CD14-positive monocyte (primary cell): ENCODE measurements around the gene PFDN5. TPM values are rescaled to one million over a fixed set of nuclear protein-coding genes. Genes with fewer than 3 reads are reported as not detected.

Source experiments
- DNase-seq, 3 donors: peaks; one replicate each; pipeline ENCODE4 v3.0.0-alpha.2; 2011 to 2022
- H2AFZ ChIP-seq: 2 replicates; pipeline ENCODE4 v1.6.0; 2012; ENCODE audit warnings: mild to moderate bottlenecking, low read depth, low read length, inconsistent platforms; ENCODE audit not compliant: insufficient read depth, poor library complexity, severe bottlenecking
- H3K27ac ChIP-seq, 2 donors: 1 replicate in 1 of 2; 2 replicates in 1 of 2; pipeline ENCODE4 v1.5.1; 2012 to 2013; ENCODE audit warnings: low read length in 2 of 2, control low read depth in 1 of 2, inconsistent platforms in 1 of 2, low read depth in 1 of 2, mild to moderate bottlenecking in 1 of 2
- H3K27me3 ChIP-seq, 2 donors: one replicate each; pipeline versions ENCODE4 v1.6.0 to v1.6.1; 2011 to 2013; ENCODE audit warnings: low read length in 2 of 2; ENCODE audit not compliant: control insufficient read depth in 2 of 2, insufficient read depth in 2 of 2
- H3K36me3 ChIP-seq, 2 donors: replicated peaks in 1 of 2; 1 replicate in 1 of 2; 2 replicates in 1 of 2; pipeline versions ENCODE4 v1.5.1 to v1.6.1; 2012 to 2013; ENCODE audit warnings: low read length in 2 of 2, control low read depth in 1 of 2, inconsistent platforms in 1 of 2, mild to moderate bottlenecking in 1 of 2; ENCODE audit not compliant: insufficient read depth in 2 of 2, control insufficient read depth in 1 of 2
- H3K4me1 ChIP-seq, 2 donors: 1 replicate in 1 of 2; 2 replicates in 1 of 2; pipeline versions ENCODE4 v1.5.1 to v1.6.1; 2012 to 2013; ENCODE audit warnings: low read length in 2 of 2, control low read depth in 1 of 2, inconsistent platforms in 1 of 2, mild to moderate bottlenecking in 1 of 2, moderate library complexity in 1 of 2; ENCODE audit not compliant: insufficient read depth in 2 of 2, control insufficient read depth in 1 of 2
- H3K4me2 ChIP-seq: replicated peaks from 2 replicates; pipeline ENCODE3; 2012; ENCODE audit warnings: low read length, moderate library complexity, mild to moderate bottlenecking; ENCODE audit not compliant: poor library complexity, severe bottlenecking; ENCODE audit errors: extremely low read depth
- H3K4me3 ChIP-seq, 3 experiments: fragments of 200-600 bp in 1 of 3; sonication (generic) in 1 of 3; replicated peaks in 1 of 3; 1 replicate in 2 of 3; 2 replicates in 1 of 3; pipeline ENCODE4 v1.5.1; 2011 to 2013; ENCODE audit warnings: low read length in 3 of 3, mild to moderate bottlenecking in 3 of 3, control low read depth in 2 of 3, low read depth in 2 of 3, inconsistent platforms in 1 of 3, moderate library complexity in 1 of 3
- H3K79me2 ChIP-seq: 2 replicates; pipeline ENCODE4 v1.6.0; 2012; ENCODE audit warnings: mild to moderate bottlenecking, control low read depth, inconsistent platforms, low read length, moderate library complexity; ENCODE audit not compliant: insufficient read depth
- H3K9ac ChIP-seq: 2 replicates; pipeline ENCODE4 v1.6.0; 2017; ENCODE audit warnings: low read length, mild to moderate bottlenecking; ENCODE audit not compliant: insufficient read depth, poor library complexity, severe bottlenecking
- H3K9me3 ChIP-seq, 2 donors: replicated peaks in 1 of 2; 1 replicate in 1 of 2; 2 replicates in 1 of 2; pipeline versions ENCODE4 v1.5.1 to v1.6.1; 2012 to 2013; ENCODE audit warnings: low read length in 2 of 2, control low read depth in 1 of 2; ENCODE audit not compliant: control insufficient read depth in 1 of 2, insufficient read depth in 1 of 2
- H4K20me1 ChIP-seq: 2 replicates; pipeline ENCODE4 v1.6.0; 2012; ENCODE audit warnings: mild to moderate bottlenecking, low read length, control low read depth, moderate library complexity; ENCODE audit not compliant: insufficient read depth
- H3K27ac Mint-ChIP-seq, 7 donors: one replicate each; pipeline ENCODE4 v1.8.0; 2020; ENCODE audit warnings: mild to moderate bottlenecking in 7 of 7, mixed read lengths in 7 of 7, moderate library complexity in 6 of 7, inconsistent platforms in 2 of 7
- H3K27me3 Mint-ChIP-seq, 3 donors: one replicate each; pipeline ENCODE4 v1.8.0; 2021 to 2022; ENCODE audit warnings: low read depth in 3 of 3, mild to moderate bottlenecking in 3 of 3, mixed read lengths in 3 of 3, moderate library complexity in 3 of 3, inconsistent platforms in 1 of 3
- H3K36me3 Mint-ChIP-seq, 2 donors: one replicate each; pipeline ENCODE4 v1.8.0; 2020; ENCODE audit warnings: mixed read lengths in 2 of 2, inconsistent platforms in 1 of 2, mild to moderate bottlenecking in 1 of 2
- H3K4me1 Mint-ChIP-seq: one replicate; pipeline ENCODE4 v1.8.0; 2020; ENCODE audit warnings: mild to moderate bottlenecking, mixed read lengths
- H3K4me3 Mint-ChIP-seq, 2 donors: one replicate each; pipeline ENCODE4 v1.8.0; 2020; ENCODE audit warnings: mild to moderate bottlenecking in 2 of 2, mixed read lengths in 2 of 2, moderate library complexity in 1 of 2
- H3K9me3 Mint-ChIP-seq, 7 donors: one replicate each; pipeline ENCODE4 v1.8.0; 2020 to 2022; ENCODE audit warnings: mixed read lengths in 7 of 7, mild to moderate bottlenecking in 6 of 7, moderate library complexity in 6 of 7, inconsistent platforms in 2 of 7
- WGBS: methylation state at CpG from one replicate; pipeline ENCODE4 v1.1.5; 2013; ENCODE audit warnings: missing lambda C conversion rate; ENCODE audit not compliant: insufficient coverage; 5-methylcytosine and 5-hydroxymethylcytosine counted together
- intact Hi-C, 2 donors: fragments of 100-400 bp; cut with micrococcal nuclease; formaldehyde crosslinking; loops; one replicate each; pipeline versions ENCODE4 v1.15.0 to v1.15.1; 2023
- polyA plus RNA-seq, 3 donors: library from polyadenylated mRNA; depleted of rRNA in 1 of 3; unstranded in 2 of 3; stranded (reverse) in 1 of 3; fragments of 300-500 nt in 2 of 3; fragments of >200 nt in 1 of 3; fragmentation: Illumina TruSeq in 2 of 3; gene quantifications; 1 replicate in 2 of 3; 2 replicates in 1 of 3; pipeline ENCODE4 v1.2.3, GENCODE V29; 2012 to 2021
- TF ChIP-seq, protein P1 (sequence below): fragments of 200-600 bp; IDR thresholded peaks from one replicate; pipeline ENCODE4 v1.8.0; 2022; ENCODE audit warnings: antibody characterized with exemption, mild to moderate bottlenecking

Gene PFDN5
- polyA plus RNA-seq, 3 donors = 1,474 to 2,196 (median 1,751) TPM

- H3K27ac ChIP-seq = no peak overlapping the region
- Mint-ChIP-seq H3K4me1 (peaks cover 19% of the 10 kb centered on the region), H3K27ac (no peak overlapping the region), H3K27me3 (peaks cover 22 to 43% (median 39%) of the 10 kb centered on the region in 3 donors), H3K4me3 (peak overlapping the region in 1 of 2 donors; percentile 36), H3K36me3 (no peaks in the 10 kb centered on the region), H3K9me3 (peaks cover 0 to 6% (median 0%) of the 10 kb centered on the region in 7 donors)
- peaks cover 14 to 24% of the 10 kb centered on the region in 2 donors for H3K27me3 ChIP-seq
- H3K79me2 ChIP-seq = no peaks in the 10 kb centered on the region
- TF ChIP-seq, protein P1, sequence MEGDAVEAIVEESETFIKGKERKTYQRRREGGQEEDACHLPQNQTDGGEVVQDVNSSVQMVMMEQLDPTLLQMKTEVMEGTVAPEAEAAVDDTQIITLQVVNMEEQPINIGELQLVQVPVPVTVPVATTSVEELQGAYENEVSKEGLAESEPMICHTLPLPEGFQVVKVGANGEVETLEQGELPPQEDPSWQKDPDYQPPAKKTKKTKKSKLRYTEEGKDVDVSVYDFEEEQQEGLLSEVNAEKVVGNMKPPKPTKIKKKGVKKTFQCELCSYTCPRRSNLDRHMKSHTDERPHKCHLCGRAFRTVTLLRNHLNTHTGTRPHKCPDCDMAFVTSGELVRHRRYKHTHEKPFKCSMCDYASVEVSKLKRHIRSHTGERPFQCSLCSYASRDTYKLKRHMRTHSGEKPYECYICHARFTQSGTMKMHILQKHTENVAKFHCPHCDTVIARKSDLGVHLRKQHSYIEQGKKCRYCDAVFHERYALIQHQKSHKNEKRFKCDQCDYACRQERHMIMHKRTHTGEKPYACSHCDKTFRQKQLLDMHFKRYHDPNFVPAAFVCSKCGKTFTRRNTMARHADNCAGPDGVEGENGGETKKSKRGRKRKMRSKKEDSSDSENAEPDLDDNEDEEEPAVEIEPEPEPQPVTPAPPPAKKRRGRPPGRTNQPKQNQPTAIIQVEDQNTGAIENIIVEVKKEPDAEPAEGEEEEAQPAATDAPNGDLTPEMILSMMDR = peak; percentile 57
- DNase-seq = peak in 1 of 3 donors; percentile 25
- no peak overlapping the region for H3K4me3 ChIP-seq
- H3K36me3 ChIP-seq = no peaks in the 10 kb centered on the region
- no peaks in the 10 kb centered on the region for H4K20me1 ChIP-seq
- H3K9me3 ChIP-seq = peaks cover 0 to 4% of the 10 kb centered on the region in 2 donors
- H3K4me1 ChIP-seq = peaks cover 23 to 25% of the 10 kb centered on the region in 2 donors
- H3K4me2 ChIP-seq = no peak overlapping the region
- intact Hi-C loops = loop anchor here in 1 of 2 donors (10.0 kb wide), 1 partner anchor 113 kb away; no protein-coding TSS in a partner anchor
- H2AFZ ChIP-seq = no peak overlapping the region
- H3K9ac ChIP-seq = peak overlapping the region; percentile 8
- WGBS = 86% methylated on average over 2 of the region's 3 CpGs
These were observed 32.2 kb downstream of the PFDN5 start for GRCh38 chr12:53327435-53328042.

DNA sequence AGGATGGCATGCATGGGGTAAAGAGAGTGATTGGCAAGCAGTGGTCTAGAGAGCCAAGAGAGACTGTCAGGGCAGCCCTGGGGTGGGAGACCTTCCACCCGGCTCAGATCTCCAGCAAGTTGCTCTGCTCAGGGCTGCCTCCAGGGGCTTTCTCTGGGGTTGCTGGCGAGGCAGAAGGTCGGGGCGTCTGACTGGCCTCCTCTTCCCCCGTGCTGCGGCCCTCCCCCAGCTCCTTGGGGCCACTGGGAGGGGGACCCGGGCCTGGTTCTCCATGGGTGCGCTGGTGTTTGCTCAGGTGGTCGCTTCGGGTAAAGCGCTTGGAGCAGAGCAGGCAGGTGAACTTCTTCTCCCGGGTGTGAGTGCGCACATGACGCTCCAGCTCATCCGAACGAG, 32.7 kb downstream of the PFDN5 start:
- intact Hi-C loops = loop anchor here in 1 of 2 donors (10.0 kb wide), 1 partner anchor 113 kb away; no protein-coding TSS in a partner anchor

More for the DNA sequence above, 32.7 kb downstream of the PFDN5 start:
- Mint-ChIP-seq H3K27me3 (peaks cover 22 to 43% (median 37%) of the 10 kb centered on the region in 3 donors), H3K4me1 (peaks cover 19% of the 10 kb centered on the region), H3K9me3 (peaks cover 0 to 6% (median 0%) of the 10 kb centered on the region in 7 donors), H3K4me3 (peak overlapping the region in 1 of 2 donors; percentile 35), H3K36me3 (no peaks in the 10 kb centered on the region), H3K27ac (no peak overlapping the region)
- H3K9me3 ChIP-seq = peaks cover 0 to 4% of the 10 kb centered on the region in 2 donors
- H2AFZ ChIP-seq = no peak overlapping the region
- H3K36me3 ChIP-seq = no peaks in the 10 kb centered on the region
- H3K79me2 ChIP-seq = no peaks in the 10 kb centered on the region
- H3K27me3 ChIP-seq = peaks cover 14 to 24% of the 10 kb centered on the region in 2 donors
- H3K4me2 ChIP-seq = no peak overlapping the region
- H3K9ac ChIP-seq = peak overlapping the region; percentile 8
- peaks cover 23 to 25% of the 10 kb centered on the region in 2 donors for H3K4me1 ChIP-seq
- TF ChIP-seq, protein P1 = no peak
- no peak for DNase-seq
- no peak overlapping the region for H3K27ac ChIP-seq
- H3K4me3 ChIP-seq = no peak overlapping the region
- H4K20me1 ChIP-seq = no peaks in the 10 kb centered on the region
- 68% methylated on average over 16 of the region's 16 CpGs for WGBS
